Right lobe of liver (tissue), 4 donors: ENCODE results near the gene IFITM10.

ENCODE experiments used
- POLR2A ChIP-seq: fragments of 450-650 bp; IDR thresholded peaks from one replicate; pipeline ENCODE4 v1.6.1; 2017; ENCODE audit warnings: antibody characterized with exemption, mild to moderate bottlenecking
- TF ChIP-seq, protein P1 (sequence below), 4 donors: fragments of 200-600 bp in 3 of 4; fragments of 450-650 bp in 1 of 4; IDR thresholded peaks; one replicate each; pipeline versions ENCODE4 v1.5.1 to v1.8.0; 2016 to 2022; ENCODE audit warnings: antibody characterized with exemption in 4 of 4, mild to moderate bottlenecking in 2 of 4
- donor health status: DM: no; HTN: no; CAD: no.
- donor health status: DM: no; HTN: no; CAD: no.
- donor health status: DM: no; HTN: yes; CAD: no.

DNA sequence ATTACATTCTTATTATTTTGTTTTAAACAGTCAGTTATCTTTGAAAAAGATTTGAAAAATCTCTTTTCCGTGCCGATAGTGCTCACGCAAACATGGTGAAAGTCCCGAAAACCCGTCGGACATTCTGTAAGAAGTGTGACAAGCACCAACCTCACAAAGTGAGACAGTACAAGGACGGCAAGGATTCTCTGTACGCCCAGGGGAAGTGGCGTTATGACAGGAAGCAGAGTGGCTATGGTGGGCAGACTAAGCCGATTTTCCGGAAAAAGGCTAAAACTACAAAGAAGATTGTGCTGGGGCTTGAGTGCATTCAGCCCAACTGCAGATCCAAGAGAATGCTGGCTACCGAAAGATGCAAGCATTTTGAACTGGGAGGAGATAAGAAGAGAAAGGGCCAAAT is 42.1 kb upstream of the IFITM10 start:
- TF ChIP-seq, protein P1, sequence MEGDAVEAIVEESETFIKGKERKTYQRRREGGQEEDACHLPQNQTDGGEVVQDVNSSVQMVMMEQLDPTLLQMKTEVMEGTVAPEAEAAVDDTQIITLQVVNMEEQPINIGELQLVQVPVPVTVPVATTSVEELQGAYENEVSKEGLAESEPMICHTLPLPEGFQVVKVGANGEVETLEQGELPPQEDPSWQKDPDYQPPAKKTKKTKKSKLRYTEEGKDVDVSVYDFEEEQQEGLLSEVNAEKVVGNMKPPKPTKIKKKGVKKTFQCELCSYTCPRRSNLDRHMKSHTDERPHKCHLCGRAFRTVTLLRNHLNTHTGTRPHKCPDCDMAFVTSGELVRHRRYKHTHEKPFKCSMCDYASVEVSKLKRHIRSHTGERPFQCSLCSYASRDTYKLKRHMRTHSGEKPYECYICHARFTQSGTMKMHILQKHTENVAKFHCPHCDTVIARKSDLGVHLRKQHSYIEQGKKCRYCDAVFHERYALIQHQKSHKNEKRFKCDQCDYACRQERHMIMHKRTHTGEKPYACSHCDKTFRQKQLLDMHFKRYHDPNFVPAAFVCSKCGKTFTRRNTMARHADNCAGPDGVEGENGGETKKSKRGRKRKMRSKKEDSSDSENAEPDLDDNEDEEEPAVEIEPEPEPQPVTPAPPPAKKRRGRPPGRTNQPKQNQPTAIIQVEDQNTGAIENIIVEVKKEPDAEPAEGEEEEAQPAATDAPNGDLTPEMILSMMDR (IDR thresholded peaks at IDR 0.05): no peak
- TF ChIP-seq POLR2A: no peak
